Pancreas (tissue), 10 donors: ENCODE measurements around the gene DNAH7. TPM values are rescaled to one million over a fixed set of nuclear protein-coding genes. Genes with fewer than 3 reads are reported as not detected.

Experiments
- ATAC-seq, 4 donors: fragments of 200-7000 bp; cut with Tn5 transposase; one replicate each; pipeline versions ENCODE4 v1.8.0 to v1.9.1; 2020; ENCODE audit warnings: mild to moderate bottlenecking in 4 of 4, moderate library complexity in 4 of 4
- DNase-seq, 6 donors: peaks; one replicate each; pipeline ENCODE4 v3.0.0-alpha.2; 2020
- FAIRE-seq: peaks from 2 replicates; lab custom pipeline; 2012; peaks lifted over from hg19 to GRCh38; lab: Jason Lieb, UNC
- H3K27ac ChIP-seq, 4 donors: fragments of 200-600 bp; sonication (generic); 1 replicate in 3 of 4; 2 replicates in 1 of 4; pipeline versions ENCODE4 v1.5.0 to v1.8.0; 2020
- H3K27me3 ChIP-seq, 4 donors: fragments of 200-600 bp; one replicate each; pipeline ENCODE4 v1.8.0; 2021
- H3K36me3 ChIP-seq, 3 donors: fragments of 200-600 bp; sonication (generic) in 1 of 3; one replicate each; pipeline versions ENCODE4 v1.5.0 to v1.8.0; 2020 to 2021
- H3K4me1 ChIP-seq, 3 donors: fragments of 200-600 bp; one replicate each; pipeline ENCODE4 v1.8.0; 2021
- H3K4me3 ChIP-seq, 4 donors: fragments of 200-600 bp; sonication (generic) in 2 of 4; one replicate each; pipeline versions ENCODE4 v1.5.0 to v1.8.0; 2020 to 2021
- H3K9me3 ChIP-seq, 4 donors: fragments of 200-600 bp; one replicate each; pipeline ENCODE4 v1.8.0; 2021
- WGBS, 2 donors: extraction: QIAGEN DNeasy Blood & Tissue Kit; methylation state at CpG; one replicate each; pipeline ENCODE4 v1.1.7; 2013; 5-methylcytosine and 5-hydroxymethylcytosine counted together
- intact Hi-C, 3 donors: fragments of 100-400 bp; cut with DNase I; formaldehyde crosslinking; loops; one replicate each; pipeline versions ENCODE4 v1.11.1 to v1.14.2; 2022
- polyA plus RNA-seq, 2 donors: library from polyadenylated mRNA; stranded (reverse); fragments of 200-250 nt; gene quantifications; one replicate each; pipeline ENCODE4 v1.2.3, GENCODE V29; 2013
- total RNA-seq, 6 donors: library from RNA; stranded (reverse); fragmentation: NEBNext Ultra II Directional in 4 of 6; extraction: Animal tissue kit (Norgen Biotek cat#: 25700) in 4 of 6; gene quantifications; one replicate each; pipeline versions ENCODE4 v1.2.1 to v1.2.4, GENCODE V29; 2021 to 2023
- TF ChIP-seq, protein P1 (sequence below), 4 donors: fragments of 200-600 bp; sonication (generic) in 3 of 4; IDR thresholded peaks; one replicate each; pipeline versions ENCODE4 v1.5.0 to v1.8.0; 2021; ENCODE audit warnings: antibody characterized with exemption in 4 of 4
- donor health status: healthy with polysubstance abuse.
- donor health status: DM: no; HTN: no; CAD: no; lungs with moderate emphysema.
- donor health status: DM: no; HTN: no; CAD: no.
- donor health status: control.
- donor health status: control.
- donor health status: Bipolar disorder and iron deficiency.
- donor health status: DM: yes; HTN: yes; CAD: no.
- donor health status: DM: no; HTN: no; CAD: no.
- donor health status: DM: no; HTN: no; CAD: no.
- donor health status: DM: yes; HTN: yes; CAD: no.

Gene DNAH7
- total and polyA plus RNA-seq, 8 donors = 1.6 to 7.0 (median 3.9) TPM

DNA sequence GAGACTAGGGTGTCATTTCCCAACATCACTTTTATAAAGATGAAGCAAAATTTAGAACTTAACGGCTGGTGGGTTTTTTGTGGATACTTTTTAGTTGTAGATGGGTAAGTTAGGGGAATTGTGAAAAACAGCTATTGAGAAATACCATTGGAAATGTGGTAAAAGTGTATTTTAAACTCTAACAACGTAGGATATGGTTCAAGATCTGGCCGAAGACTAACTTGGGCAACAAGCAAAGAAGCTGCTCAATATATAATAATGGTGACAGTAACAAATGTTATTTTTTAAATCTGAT, 1.6 kb downstream of the DNAH7 start:
- intact Hi-C loops = no loop called here
- no peak overlapping the region for H3K27ac ChIP-seq
- FAIRE-seq = no peak
- no peaks in the 10 kb centered on the region for H3K9me3 ChIP-seq
- DNase-seq = no peak
- no peak for ATAC-seq
- no peak overlapping the region for H3K4me3 ChIP-seq
- no peaks in the 10 kb centered on the region for H3K27me3 ChIP-seq
- TF ChIP-seq, protein P1, sequence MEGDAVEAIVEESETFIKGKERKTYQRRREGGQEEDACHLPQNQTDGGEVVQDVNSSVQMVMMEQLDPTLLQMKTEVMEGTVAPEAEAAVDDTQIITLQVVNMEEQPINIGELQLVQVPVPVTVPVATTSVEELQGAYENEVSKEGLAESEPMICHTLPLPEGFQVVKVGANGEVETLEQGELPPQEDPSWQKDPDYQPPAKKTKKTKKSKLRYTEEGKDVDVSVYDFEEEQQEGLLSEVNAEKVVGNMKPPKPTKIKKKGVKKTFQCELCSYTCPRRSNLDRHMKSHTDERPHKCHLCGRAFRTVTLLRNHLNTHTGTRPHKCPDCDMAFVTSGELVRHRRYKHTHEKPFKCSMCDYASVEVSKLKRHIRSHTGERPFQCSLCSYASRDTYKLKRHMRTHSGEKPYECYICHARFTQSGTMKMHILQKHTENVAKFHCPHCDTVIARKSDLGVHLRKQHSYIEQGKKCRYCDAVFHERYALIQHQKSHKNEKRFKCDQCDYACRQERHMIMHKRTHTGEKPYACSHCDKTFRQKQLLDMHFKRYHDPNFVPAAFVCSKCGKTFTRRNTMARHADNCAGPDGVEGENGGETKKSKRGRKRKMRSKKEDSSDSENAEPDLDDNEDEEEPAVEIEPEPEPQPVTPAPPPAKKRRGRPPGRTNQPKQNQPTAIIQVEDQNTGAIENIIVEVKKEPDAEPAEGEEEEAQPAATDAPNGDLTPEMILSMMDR (IDR thresholded peaks at IDR 0.05) = no peak
- 3 to 5% methylated on average over 3 of the region's 3 CpGs for WGBS, 2 donors
- H3K36me3 ChIP-seq = no peaks in the 10 kb centered on the region
- H3K4me1 ChIP-seq = peaks cover 0 to 5% (median 0%) of the 10 kb centered on the region in 3 donors

DNA sequence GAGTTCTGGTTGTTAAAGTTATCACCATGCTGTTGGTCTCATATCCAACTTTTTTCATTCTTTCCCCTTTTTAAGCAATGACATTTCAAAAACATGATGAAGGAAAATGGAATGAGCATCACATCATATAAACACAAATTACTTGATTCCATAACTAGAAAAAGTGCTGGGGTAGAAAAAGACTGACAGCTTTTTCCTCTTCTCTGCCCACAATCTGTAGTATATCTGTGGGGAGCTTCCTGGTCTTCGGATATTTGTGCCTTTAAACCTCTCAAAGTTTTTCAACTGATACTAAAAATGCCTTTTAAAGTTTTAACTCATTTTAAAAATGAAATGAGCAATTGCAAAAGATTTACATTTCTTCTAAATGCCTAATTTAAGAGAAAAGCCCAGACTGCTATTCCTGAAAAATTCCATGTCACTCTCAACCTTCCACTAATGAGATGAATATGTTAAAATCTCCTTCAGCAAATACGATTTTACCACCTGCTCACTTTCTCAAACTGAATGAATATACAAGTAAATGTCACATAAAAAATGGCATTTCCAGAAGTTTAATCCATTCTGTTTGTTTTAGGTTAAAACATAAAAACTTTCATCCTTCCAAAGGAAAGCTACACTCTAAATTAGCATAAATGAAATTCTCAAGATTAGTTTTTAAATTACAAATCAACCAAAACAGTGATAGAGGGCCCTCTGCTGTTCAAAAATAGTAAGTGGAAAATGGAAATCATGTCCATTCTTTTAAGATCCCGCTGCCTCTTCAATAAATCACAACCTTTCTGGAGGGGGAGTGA, 2.1 kb downstream of the DNAH7 start:
- TF ChIP-seq, protein P1 (IDR thresholded peaks at IDR 0.05) = peak; percentile 15 to 60 (median 36)
- ATAC-seq = no peak

DNA sequence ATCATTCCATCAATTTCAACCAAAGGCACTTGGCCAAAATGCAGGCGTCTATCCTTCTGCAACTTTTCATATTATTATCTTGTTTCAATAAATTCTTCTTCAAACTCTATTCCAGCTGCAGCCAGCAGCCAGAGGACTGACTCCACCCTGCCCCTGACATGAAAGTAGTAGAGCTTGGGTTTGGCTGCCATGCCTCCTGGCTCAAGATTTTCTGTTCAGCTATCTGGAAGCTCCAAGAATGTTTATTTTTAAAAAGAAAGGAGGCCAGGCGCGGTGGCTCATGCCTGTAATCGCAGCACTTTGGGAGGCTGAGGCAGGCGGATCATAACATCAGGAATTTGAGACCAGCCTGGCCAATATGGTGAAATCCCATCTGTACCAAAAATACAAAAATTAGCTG, 4.9 kb downstream of the DNAH7 start:
- ATAC-seq (no peak), DNase-seq (no peak), FAIRE-seq (no peak)
- Histone ChIP-seq H3K36me3 (no peaks in the 10 kb centered on the region), H3K27ac (no peak overlapping the region), H3K4me3 (no peak overlapping the region), H3K9me3 (no peaks in the 10 kb centered on the region), H3K4me1 (peaks cover 0 to 5% (median 0%) of the 10 kb centered on the region in 3 donors), H3K27me3 (no peaks in the 10 kb centered on the region)
- WGBS, 2 donors = 86 to 93% methylated on average over 5 of the region's 5 CpGs
- TF ChIP-seq, protein P1 (IDR thresholded peaks at IDR 0.05) = no peak
- intact Hi-C loops = no loop called here

More for the DNA sequence above, 2.1 kb downstream of the DNAH7 start:
- DNase-seq (no peak), FAIRE-seq (peak; percentile 94)
- intact Hi-C loops = no loop called here
- Histone ChIP-seq H3K4me3 (no peak overlapping the region), H3K9me3 (no peaks in the 10 kb centered on the region), H3K36me3 (no peaks in the 10 kb centered on the region), H3K4me1 (peaks cover 0 to 5% (median 0%) of the 10 kb centered on the region in 3 donors), H3K27me3 (no peaks in the 10 kb centered on the region), H3K27ac (no peak overlapping the region)
- WGBS, 2 donors = 23 to 27% methylated on average over 3 of the region's 3 CpGs

DNA sequence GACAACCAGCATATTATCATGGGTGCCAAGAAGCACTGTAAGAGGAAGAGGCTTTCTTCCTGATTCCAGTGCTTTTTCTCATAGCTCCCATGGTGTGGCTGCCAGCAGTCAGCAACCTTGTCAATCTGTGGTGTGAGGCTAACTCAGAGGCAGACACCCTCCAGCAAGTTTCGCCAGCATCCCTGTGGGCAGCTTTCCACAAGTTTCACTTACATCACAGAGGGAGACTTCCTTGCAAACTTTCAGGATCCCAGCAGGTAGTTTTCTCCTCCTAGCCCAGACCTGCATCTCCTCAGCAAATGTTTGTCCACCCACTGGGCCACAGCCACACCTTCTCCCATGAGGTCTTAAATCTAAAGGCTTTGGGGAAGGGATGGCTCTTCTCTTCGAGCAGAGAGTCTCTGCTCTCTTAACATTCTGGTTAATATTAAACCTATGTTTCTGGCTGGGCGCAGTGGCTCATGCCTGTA, 9.1 kb downstream of the DNAH7 start:
- FAIRE-seq (no peak), ATAC-seq (peak in 3 of 4 donors; percentile 22 to 67 (median 61))
- H3K27ac ChIP-seq = peak overlapping the region in 2 of 4 donors; percentile 24 to 40

More for the DNA sequence above, 9.1 kb downstream of the DNAH7 start:
- H3K9me3 ChIP-seq = no peaks in the 10 kb centered on the region
- H3K4me3 ChIP-seq = no peak overlapping the region
- TF ChIP-seq, protein P1 (IDR thresholded peaks at IDR 0.05) = no peak
- H3K4me1 ChIP-seq = no peaks in the 10 kb centered on the region
- no peaks in the 10 kb centered on the region for H3K27me3 ChIP-seq
- DNase-seq = no peak
- WGBS, 2 donors = 51 to 54% methylated on average over 3 of the region's 3 CpGs
- no peaks in the 10 kb centered on the region for H3K36me3 ChIP-seq
- intact Hi-C loops = no loop called here
